BJ (cell line): ENCODE data around the gene ZFAND3. TPM values are rescaled to one million over a fixed set of nuclear protein-coding genes. Genes with fewer than 3 reads are reported as not detected.

Experiments used
- CTCF ChIA-PET: fragments of 350-600 bp; formaldehyde crosslinking; extraction: SDS; loops from one replicate; lab custom pipeline; 2021; ENCODE audit warnings: antibody characterized with exemption, inconsistent platforms; lab: Yijun Ruan, JAX
- POLR2A ChIA-PET: fragments of 300-600 bp; sonication (Branson Sonifier 250); formaldehyde crosslinking; extraction: SDS; loops from one replicate; lab custom pipeline; 2021; ENCODE audit warnings: antibody characterized with exemption; lab: Charles Lee
- DNase-seq: peaks from one replicate; pipeline ENCODE4 v3.0.0-alpha.2; 2011; ENCODE audit warnings: low read depth
- H3K27me3 ChIP-seq: 2 replicates; pipeline ENCODE4 v1.6.0; 2011; ENCODE audit warnings: low read length; ENCODE audit not compliant: control insufficient read depth, insufficient read depth
- H3K36me3 ChIP-seq: 2 replicates; pipeline ENCODE4 v1.5.1; 2011; ENCODE audit warnings: low read length; ENCODE audit not compliant: control insufficient read depth, insufficient read depth
- H3K4me3 ChIP-seq: 2 replicates; pipeline ENCODE4 v1.5.1; 2011; ENCODE audit warnings: low read depth, mild to moderate bottlenecking, control low read depth, low read length
- polyA plus RNA-seq: library from polyadenylated mRNA; depleted of rRNA; stranded (reverse); fragments of >200 nt; gene quantifications from 2 replicates; pipeline ENCODE4 v1.2.3, GENCODE V29; 2011
- TF ChIP-seq, protein P1 (sequence below): IDR thresholded peaks from 2 replicates; pipeline ENCODE4 v1.5.1; 2011; ENCODE audit warnings: low read depth, mild to moderate bottlenecking, control low read depth, inconsistent platforms, low read length, moderate library complexity; ENCODE audit not compliant: insufficient read depth

Gene ZFAND3
- polyA plus RNA-seq, 1 experiment = 15.5 TPM

DNA sequence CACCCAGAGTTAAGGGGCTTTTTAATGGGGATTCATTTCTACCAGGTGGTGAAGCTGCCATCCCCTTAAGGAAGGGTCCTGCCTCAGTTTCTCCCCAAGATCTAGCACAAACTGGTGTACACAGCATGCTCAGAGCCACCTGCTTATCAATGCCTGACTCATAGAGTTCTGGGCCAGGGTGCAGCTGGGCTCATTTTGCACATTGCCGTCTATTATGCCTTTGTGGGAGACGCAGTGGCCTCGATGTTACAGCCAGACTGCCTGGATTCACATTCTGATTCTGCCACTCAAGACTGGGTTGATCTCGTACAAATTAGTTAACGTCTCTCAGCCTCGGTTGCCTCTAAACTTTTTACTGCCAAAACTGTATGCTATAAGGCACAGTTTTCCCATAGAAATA is 365.7 kb downstream of the ZFAND3 start:
- TF ChIP-seq, protein P1, sequence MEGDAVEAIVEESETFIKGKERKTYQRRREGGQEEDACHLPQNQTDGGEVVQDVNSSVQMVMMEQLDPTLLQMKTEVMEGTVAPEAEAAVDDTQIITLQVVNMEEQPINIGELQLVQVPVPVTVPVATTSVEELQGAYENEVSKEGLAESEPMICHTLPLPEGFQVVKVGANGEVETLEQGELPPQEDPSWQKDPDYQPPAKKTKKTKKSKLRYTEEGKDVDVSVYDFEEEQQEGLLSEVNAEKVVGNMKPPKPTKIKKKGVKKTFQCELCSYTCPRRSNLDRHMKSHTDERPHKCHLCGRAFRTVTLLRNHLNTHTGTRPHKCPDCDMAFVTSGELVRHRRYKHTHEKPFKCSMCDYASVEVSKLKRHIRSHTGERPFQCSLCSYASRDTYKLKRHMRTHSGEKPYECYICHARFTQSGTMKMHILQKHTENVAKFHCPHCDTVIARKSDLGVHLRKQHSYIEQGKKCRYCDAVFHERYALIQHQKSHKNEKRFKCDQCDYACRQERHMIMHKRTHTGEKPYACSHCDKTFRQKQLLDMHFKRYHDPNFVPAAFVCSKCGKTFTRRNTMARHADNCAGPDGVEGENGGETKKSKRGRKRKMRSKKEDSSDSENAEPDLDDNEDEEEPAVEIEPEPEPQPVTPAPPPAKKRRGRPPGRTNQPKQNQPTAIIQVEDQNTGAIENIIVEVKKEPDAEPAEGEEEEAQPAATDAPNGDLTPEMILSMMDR = no peak
- POLR2A ChIA-PET = no interaction called here
- H3K27me3 ChIP-seq = no peaks in the 10 kb centered on the region
- no peak overlapping the region for H3K4me3 ChIP-seq
- DNase-seq = no peak
- no peaks in the 10 kb centered on the region; the same call in 1 of the 2 replicates for H3K36me3 ChIP-seq
- CTCF ChIA-PET = no interaction called here

DNA sequence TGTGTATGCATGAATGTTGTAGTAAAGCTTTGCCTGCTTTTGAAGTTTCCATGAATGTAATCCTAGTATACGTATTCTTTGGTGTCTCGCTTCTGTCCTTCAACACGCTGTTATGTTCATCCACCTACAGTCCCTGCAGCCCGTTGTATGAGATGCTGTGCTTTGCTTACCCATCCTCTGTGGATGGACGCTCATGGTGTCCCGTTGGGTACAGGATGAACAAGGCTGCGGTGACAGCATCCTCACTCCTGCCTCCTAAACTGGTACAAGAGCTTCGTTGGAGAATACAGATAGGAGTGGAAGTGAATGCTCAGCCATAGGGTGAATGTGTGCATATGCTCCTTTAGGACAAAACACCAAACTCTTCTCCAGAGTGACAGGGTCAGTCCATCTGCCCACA is 366.2 kb downstream of the ZFAND3 start:
- ChIA-PET POLR2A (no interaction called here), CTCF (no interaction called here)
- Histone ChIP-seq H3K4me3 (no peak overlapping the region), H3K36me3 (no peaks in the 10 kb centered on the region; the same call in 1 of the 2 replicates), H3K27me3 (no peaks in the 10 kb centered on the region)
- TF ChIP-seq, protein P1 = no peak
- no peak for DNase-seq

DNA sequence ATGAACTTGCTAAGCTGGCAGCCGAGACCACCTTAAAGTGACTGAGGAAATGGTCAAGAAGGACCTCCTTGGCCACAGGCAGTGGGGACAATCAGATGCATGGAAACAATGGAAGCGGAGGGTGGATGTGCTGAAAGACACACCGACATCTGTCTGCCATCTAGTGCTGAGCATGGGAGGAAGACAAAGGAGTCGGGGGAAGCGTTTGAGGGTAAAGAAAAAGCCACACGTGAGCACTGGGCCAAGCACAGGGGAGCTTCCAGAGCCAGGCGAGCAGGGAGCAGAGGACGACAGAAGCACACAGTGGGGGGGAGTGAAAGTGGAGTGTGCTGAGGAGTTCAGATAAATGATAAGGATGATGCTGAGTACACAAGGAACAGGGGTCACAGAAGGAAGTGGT is 367.8 kb downstream of the ZFAND3 start:
- CTCF ChIA-PET = no interaction called here
- peaks cover 2% of the 10 kb centered on the region for H3K36me3 ChIP-seq
- TF ChIP-seq, protein P1 = no peak
- POLR2A ChIA-PET = no interaction called here
- no peaks in the 10 kb centered on the region for H3K27me3 ChIP-seq
- no peak overlapping the region for H3K4me3 ChIP-seq
- no peak for DNase-seq

DNA sequence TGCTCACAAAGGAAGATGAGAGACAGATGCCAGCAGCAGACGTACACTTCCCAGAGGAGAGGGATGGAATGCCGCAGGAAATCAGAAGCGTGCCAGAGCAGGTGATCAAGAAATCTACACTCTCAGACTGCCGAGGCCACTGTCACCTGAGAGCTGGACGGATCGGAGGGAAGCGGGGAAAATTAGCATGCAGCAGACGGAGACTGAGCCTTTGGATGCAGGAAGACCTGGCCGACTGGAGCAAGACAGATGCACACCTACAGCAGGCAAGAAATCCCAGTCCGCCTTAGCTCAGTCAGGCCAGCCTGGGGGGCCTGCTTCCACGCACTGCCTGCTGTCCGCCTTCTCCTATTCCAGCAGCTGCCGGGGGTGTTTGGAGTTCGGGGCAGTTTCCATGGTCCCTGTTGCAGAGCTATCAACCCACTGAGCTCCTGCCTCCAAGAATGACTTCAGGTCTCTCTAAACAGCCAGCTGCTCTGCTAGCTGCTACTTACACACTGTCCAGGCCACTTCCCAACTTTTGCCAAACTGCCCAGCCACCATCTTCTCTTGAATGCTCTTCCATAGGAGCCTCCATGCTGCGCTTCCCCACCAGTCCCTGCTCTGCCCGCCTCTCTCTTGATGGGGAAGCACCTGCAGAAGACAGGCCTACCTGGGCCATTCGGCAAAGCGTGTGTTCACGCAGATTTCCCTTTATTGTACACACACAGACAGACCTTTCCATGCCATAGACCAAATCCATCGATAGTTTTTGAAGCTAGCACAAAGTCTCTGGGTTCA is 368.5 kb downstream of the ZFAND3 start:
- POLR2A ChIA-PET = no interaction called here

DNA sequence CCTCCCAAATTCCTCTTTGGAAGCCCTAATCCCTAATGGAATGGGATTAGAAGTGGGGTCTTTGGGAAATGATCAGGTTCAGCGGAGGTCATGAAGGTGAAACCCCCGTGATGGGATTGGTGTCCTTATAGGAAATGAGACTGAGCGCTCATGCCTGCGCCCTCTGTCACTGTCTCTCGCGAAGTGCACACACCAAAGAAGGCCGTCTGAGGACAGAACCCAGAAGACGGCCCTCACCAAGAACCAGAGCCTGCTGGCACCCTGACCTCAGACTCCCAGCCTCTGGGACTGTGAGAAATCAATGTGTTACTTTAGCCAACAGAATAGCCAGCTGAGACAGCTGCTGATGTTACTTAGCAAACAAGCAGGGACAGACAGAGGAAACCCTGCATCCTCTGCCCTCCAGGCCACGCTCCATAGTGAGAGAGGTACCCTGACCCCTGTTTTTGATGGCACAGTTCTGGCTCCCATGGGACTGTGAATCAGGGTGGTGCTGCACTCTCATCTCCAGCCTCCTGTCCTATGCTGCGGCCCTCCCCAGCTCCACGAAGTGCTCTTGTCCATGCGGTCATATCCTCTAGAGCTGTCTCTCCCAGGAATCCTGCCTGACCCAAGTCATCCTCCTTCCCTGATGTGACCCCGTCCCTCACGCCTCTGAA is 369.3 kb downstream of the ZFAND3 start:
- no peak for DNase-seq
- H3K36me3 ChIP-seq = peaks cover 2% of the 10 kb centered on the region
- H3K27me3 ChIP-seq = no peaks in the 10 kb centered on the region
- POLR2A ChIA-PET = no interaction called here
- TF ChIP-seq, protein P1 = no peak
- no peak overlapping the region for H3K4me3 ChIP-seq
- CTCF ChIA-PET = no interaction called here

More for the DNA sequence above, 368.5 kb downstream of the ZFAND3 start:
- DNase-seq = no peak
- Histone ChIP-seq H3K4me3 (no peak overlapping the region), H3K36me3 (peaks cover 2% of the 10 kb centered on the region), H3K27me3 (no peaks in the 10 kb centered on the region)
- TF ChIP-seq, protein P1 = no peak
- CTCF ChIA-PET = no interaction called here
